Stimulated activated effector memory CD8-positive, alpha-beta T cell treated with anti-CD3 and anti-CD28 coated beads, Interleukin-12 subunit alpha, Interleukin-12 subunit beta, amount 100 ng/mL, for 72 hours (primary cell): ENCODE data around the gene DENND4A.
A peak's percentile ranks its signal among the peaks of the same experiment; 100 is the strongest.

Source experiments
- ATAC-seq: fragments of 150-1000 bp; cut with Tn5 transposase; 2 replicates; pipeline ENCODE4 v1.10.0; 2021
- DNase-seq, 2 donors: peaks; one replicate each; pipeline ENCODE4 v3.0.0; 2021 to 2022; ENCODE audit warnings: low spot score in 2 of 2
- H3K27ac Mint-ChIP-seq: one replicate; pipeline ENCODE4 v1.8.0; 2022; ENCODE audit warnings: mild to moderate bottlenecking, mixed read lengths
- H3K36me3 Mint-ChIP-seq: one replicate; pipeline ENCODE4 v1.8.0; 2022; ENCODE audit warnings: mild to moderate bottlenecking, mixed read lengths
- H3K4me1 Mint-ChIP-seq: one replicate; pipeline ENCODE4 v1.8.0; 2022; ENCODE audit warnings: mixed read lengths
- H3K4me3 Mint-ChIP-seq: one replicate; pipeline ENCODE4 v1.8.0; 2022; ENCODE audit warnings: mild to moderate bottlenecking, mixed read lengths
- H3K9me3 Mint-ChIP-seq: one replicate; pipeline ENCODE4 v1.8.0; 2022; ENCODE audit warnings: mixed read lengths

Gene DENND4A

DNA sequence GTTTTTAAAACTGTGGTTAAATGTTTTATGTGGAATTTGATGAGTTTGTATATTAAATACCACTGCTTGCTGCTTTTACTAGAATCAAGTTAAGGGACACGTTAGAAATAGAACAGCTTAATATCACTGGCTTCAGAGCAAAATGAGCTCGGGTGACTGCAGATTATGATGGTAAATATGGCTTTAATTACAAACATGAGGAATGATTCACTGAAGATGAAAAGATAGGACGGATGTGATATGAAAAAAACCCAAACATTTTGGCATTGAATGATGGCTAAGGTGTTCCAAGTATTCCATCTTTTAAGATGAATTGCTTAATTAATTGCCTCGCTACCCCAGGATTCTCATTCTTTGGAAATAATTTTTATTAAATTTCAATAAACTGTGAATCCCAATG, 136.6 kb downstream of the DENND4A start:
- H3K9me3 Mint-ChIP-seq, result no peaks in the 10 kb centered on the region
- no peak overlapping the region for H3K4me3 Mint-ChIP-seq
- DNase-seq (no peak), ATAC-seq (no peak)
- H3K36me3 Mint-ChIP-seq, result peaks cover 95% of the 10 kb centered on the region
- peaks cover 3% of the 10 kb centered on the region for H3K4me1 Mint-ChIP-seq
- no peak overlapping the region for H3K27ac Mint-ChIP-seq

GRCh38 chr15:65655026-65655425, 137.1 kb downstream of the DENND4A start:
- Mint-ChIP-seq H3K36me3 (peaks cover 92% of the 10 kb centered on the region), H3K4me3 (no peak overlapping the region), H3K27ac (peak overlapping the region; percentile 20), H3K4me1 (peaks cover 8% of the 10 kb centered on the region), H3K9me3 (no peaks in the 10 kb centered on the region)
- no peak for ATAC-seq
- no peak for DNase-seq

- no peak for DNase-seq
- H3K36me3 Mint-ChIP-seq, result peaks cover 82% of the 10 kb centered on the region
- peak overlapping the region; percentile 70 for H3K27ac Mint-ChIP-seq
- peaks cover 8% of the 10 kb centered on the region for H3K4me1 Mint-ChIP-seq
- ATAC-seq, result no peak
- no peaks in the 10 kb centered on the region for H3K9me3 Mint-ChIP-seq
- H3K4me3 Mint-ChIP-seq, result no peak overlapping the region
Measured at GRCh38 chr15:65653801-65654521, 138.1 kb downstream of the DENND4A start.

GRCh38 chr15:65653341-65653740, 138.8 kb downstream of the DENND4A start:
- Mint-ChIP-seq H3K9me3 (no peaks in the 10 kb centered on the region), H3K4me3 (no peak overlapping the region), H3K27ac (peak overlapping the region; percentile 70), H3K4me1 (peaks cover 8% of the 10 kb centered on the region), H3K36me3 (peaks cover 75% of the 10 kb centered on the region)
- no peak for ATAC-seq
- no peak for DNase-seq

DNA sequence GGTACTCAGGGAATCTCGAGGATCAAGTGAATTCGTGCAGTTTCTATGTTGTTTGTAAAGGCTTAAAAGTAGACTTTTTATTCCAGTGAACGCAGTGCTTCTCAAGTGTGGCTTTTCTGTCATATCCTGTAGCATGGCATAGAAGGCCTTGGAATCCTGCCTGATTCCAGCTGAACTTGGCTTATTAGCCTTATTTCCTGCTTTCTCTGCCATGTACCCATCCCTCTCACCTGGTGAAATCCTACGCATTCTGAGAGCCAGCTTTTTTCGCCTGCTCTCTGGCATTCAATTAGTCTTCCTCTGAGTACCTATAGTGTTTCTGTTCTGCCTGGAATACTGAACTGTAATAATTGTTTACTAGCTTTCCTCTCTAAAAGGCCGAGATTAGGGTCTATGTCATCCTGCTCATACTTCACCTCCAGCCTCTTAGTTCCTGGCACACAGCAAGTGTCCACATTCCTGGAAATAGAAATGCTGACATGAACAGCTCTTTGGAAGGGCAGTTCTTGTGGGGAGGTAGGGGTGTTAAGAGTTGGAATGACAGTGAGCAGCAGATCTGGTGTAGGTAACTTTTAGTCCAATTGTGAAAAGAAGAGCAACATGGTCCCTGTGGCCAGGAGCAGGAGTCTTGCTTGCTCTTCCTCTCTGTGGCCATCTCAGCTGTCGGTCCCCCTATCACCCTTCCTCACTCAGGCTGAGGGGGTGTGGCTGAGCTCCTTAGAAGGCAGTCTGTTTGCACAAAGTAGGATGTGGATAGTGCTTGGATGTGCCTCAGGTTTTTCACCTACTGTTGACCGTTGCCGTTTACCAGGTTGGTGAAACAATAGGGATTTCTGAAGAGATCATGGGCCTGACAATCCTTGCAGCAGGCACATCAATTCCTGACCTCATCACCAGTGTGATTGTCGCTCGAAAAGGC, 140.0 kb downstream of the DENND4A start:
- peaks cover 63% of the 10 kb centered on the region for H3K36me3 Mint-ChIP-seq
- ATAC-seq (no peak), DNase-seq (no peak)
- no peaks in the 10 kb centered on the region for H3K9me3 Mint-ChIP-seq
- no peak overlapping the region for H3K4me3 Mint-ChIP-seq
- peak overlapping the region; percentile 72 for H3K27ac Mint-ChIP-seq
- peaks cover 8% of the 10 kb centered on the region for H3K4me1 Mint-ChIP-seq

DNA sequence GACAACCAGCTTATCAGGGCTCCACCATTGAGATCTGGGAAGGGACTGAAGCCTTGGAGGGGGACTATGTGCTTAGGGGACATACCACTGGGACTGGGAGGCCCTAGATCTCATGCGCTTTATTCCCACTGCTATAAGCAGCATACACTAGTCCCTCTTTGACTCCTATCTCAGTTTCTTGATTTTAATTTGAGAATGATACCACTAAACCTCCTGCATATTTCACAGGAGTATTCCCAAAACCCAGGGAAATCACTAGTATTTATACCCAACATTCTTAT, 141.1 kb downstream of the DENND4A start:
- DNase-seq, result no peak
- peaks cover 52% of the 10 kb centered on the region for H3K36me3 Mint-ChIP-seq
- peaks cover 8% of the 10 kb centered on the region for H3K4me1 Mint-ChIP-seq
- ATAC-seq, result no peak
- no peak overlapping the region for H3K27ac Mint-ChIP-seq
- no peaks in the 10 kb centered on the region for H3K9me3 Mint-ChIP-seq
- H3K4me3 Mint-ChIP-seq, result no peak overlapping the region

DNA sequence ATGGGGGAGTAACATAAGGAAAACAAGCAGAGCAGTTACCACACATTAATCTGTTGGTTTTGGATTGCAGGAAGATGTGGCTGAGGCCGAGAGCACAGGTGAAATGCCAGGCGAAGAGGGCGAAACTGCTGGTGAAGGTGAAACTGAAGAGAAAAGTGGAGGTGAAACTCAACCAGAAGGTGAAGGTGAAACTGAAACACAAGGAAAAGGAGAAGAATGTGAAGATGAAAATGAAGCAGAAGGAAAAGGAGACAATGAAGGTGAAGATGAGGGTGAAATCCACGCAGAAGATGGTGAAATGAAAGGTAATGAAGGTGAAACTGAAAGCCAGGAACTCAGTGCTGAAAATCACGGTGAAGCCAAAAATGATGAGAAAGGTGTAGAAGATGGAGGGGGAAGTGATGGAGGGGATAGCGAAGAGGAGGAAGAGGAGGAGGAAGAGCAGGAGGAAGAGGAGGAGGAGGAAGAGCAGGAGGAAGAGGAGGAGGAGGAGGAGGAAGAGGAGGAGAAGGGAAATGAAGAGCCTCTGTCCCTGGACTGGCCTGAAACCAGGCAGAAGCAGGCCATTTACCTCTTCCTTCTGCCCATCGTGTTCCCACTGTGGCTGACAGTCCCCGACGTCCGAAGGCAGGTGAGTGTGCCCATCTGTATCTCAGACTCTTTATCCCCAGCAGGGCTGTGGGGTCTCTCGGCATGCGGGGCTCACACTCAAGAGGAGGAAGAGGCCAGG, 141.6 kb downstream of the DENND4A start:
- peaks cover 47% of the 10 kb centered on the region for H3K36me3 Mint-ChIP-seq

DNA sequence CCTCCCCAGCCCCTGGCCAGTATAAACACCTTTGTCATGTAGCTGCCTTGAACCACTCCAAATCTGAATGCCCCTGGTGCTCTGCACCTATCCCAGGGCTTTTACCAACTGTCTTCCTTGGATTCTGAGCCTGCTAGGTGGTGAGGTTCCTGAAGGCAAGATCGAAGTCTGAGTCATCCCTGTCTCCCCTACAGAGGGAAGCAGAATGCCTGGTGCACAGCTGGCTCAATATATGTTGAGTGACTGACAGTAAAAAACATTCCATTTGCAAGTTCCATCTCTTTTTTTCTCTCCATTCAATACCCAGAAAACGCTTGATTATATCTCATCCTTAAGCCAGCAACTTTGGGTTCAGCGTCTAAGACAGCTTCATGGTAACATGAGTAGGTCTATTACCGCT, 145.6 kb downstream of the DENND4A start:
- Mint-ChIP-seq H3K4me1 (peaks cover 8% of the 10 kb centered on the region), H3K4me3 (no peak overlapping the region), H3K9me3 (no peaks in the 10 kb centered on the region), H3K27ac (peak overlapping the region; percentile 20), H3K36me3 (peaks cover 15% of the 10 kb centered on the region)
- ATAC-seq, result no peak
- peak in 1 of 2 donors; percentile 40 for DNase-seq

More for the DNA sequence above, 141.6 kb downstream of the DENND4A start:
- no peaks in the 10 kb centered on the region for H3K9me3 Mint-ChIP-seq
- no peak overlapping the region for H3K4me3 Mint-ChIP-seq
- H3K27ac Mint-ChIP-seq, result peak overlapping the region; percentile 5
- DNase-seq (no peak), ATAC-seq (no peak)
- H3K4me1 Mint-ChIP-seq, result peaks cover 8% of the 10 kb centered on the region

DNA sequence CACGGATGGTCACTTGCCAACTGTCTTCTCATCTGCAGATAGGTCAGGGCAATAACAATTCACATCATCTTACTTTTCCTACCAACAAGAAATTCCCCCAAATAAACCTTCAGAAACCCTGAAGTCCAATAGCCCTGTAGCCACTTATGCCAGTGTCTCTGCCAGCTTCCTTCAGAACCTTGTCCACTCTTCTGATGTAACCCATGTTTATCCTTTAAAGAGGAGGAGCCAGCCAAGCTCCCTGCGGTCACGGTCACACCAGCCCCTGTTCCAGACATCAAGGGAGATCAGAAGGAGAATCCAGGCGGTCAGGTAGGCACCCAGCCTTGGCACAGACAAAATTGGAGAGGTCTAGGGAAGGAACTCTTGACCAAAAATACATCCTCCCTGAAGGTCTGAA, 146.7 kb downstream of the DENND4A start:
- H3K27ac Mint-ChIP-seq, result no peak overlapping the region
- peaks cover 4% of the 10 kb centered on the region for H3K4me1 Mint-ChIP-seq
- ATAC-seq (no peak), DNase-seq (peak in 1 of 2 donors; percentile 37)
- H3K36me3 Mint-ChIP-seq, result peaks cover 5% of the 10 kb centered on the region
- H3K9me3 Mint-ChIP-seq, result no peaks in the 10 kb centered on the region
- no peak overlapping the region for H3K4me3 Mint-ChIP-seq

GRCh38 chr15:65644282-65644681, 147.8 kb downstream of the DENND4A start:
- DNase-seq, result no peak
- peak overlapping the region; percentile 20 for H3K27ac Mint-ChIP-seq

GRCh38 chr15:65642594-65642993, 149.5 kb downstream of the DENND4A start:
- H3K36me3 Mint-ChIP-seq, result peaks cover 4% of the 10 kb centered on the region
- H3K27ac Mint-ChIP-seq, result peak overlapping the region; percentile 26
- no peaks in the 10 kb centered on the region for H3K9me3 Mint-ChIP-seq
- no peak overlapping the region for H3K4me3 Mint-ChIP-seq
- DNase-seq (no peak), ATAC-seq (no peak)
- peaks cover 8% of the 10 kb centered on the region for H3K4me1 Mint-ChIP-seq

More at GRCh38 chr15:65644282-65644681, 147.8 kb downstream of the DENND4A start:
- H3K9me3 Mint-ChIP-seq, result no peaks in the 10 kb centered on the region
- H3K4me3 Mint-ChIP-seq, result no peak overlapping the region
- no peak for ATAC-seq
- peaks cover 4% of the 10 kb centered on the region for H3K36me3 Mint-ChIP-seq
- H3K4me1 Mint-ChIP-seq, result no peaks in the 10 kb centered on the region

DNA sequence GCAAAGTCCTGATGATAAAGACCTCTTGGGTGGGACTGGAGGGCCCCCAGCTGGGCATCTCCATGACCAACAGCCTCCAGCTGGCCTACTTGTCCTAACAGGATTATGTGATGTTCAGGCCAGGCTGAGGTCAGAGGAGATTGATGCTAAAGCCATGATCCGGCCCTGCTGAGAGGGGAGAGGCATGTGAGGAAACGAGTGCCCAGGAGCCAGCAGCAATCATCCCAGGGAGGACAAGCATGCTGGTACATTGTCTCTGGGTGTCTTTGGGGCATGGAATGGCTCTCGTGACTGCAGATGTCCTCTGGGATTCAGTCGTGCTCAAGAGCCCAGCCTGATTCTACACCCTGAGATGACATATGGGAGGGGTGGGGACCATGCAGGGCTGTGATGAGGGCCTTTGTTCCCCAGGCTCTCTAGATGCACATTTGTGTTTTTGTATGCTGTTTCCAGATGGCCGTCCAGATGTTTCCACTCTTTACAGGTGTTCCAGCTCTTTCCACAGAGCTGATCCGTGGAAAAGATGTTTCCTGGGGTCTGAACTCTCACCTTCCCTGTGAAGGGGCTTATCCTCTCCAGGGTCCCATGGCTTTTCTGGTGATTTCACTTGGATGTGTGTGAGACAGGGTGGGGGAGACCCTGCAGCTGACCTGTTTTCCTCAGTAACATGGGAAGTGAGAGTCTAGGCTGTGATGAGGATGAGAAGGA, 150.2 kb downstream of the DENND4A start:
- peaks cover 4% of the 10 kb centered on the region for H3K36me3 Mint-ChIP-seq
- H3K9me3 Mint-ChIP-seq, result no peaks in the 10 kb centered on the region
- ATAC-seq (no peak), DNase-seq (no peak)
- H3K27ac Mint-ChIP-seq, result peak overlapping the region; percentile 72
- no peak overlapping the region for H3K4me3 Mint-ChIP-seq
- H3K4me1 Mint-ChIP-seq, result peaks cover 8% of the 10 kb centered on the region

- Mint-ChIP-seq H3K4me3 (no peak overlapping the region), H3K27ac (peak overlapping the region; percentile 46), H3K4me1 (peaks cover 8% of the 10 kb centered on the region), H3K9me3 (no peaks in the 10 kb centered on the region), H3K36me3 (peaks cover under 1% of the 10 kb centered on the region)
- DNase-seq (no peak), ATAC-seq (no peak)
Measured at GRCh38 chr15:65639509-65639908, 152.6 kb downstream of the DENND4A start.

GRCh38 chr15:65638681-65639089, 153.4 kb downstream of the DENND4A start:
- DNase-seq (peak in 1 of 2 donors; percentile 14), ATAC-seq (peak; percentile 80)
- peak overlapping the region; percentile 14 for H3K4me3 Mint-ChIP-seq
- H3K36me3 Mint-ChIP-seq, result no peaks in the 10 kb centered on the region
- peaks cover 16% of the 10 kb centered on the region for H3K4me1 Mint-ChIP-seq
- no peak overlapping the region for H3K27ac Mint-ChIP-seq
- H3K9me3 Mint-ChIP-seq, result no peaks in the 10 kb centered on the region

- DNase-seq, result no peak
- H3K4me1 Mint-ChIP-seq, result peaks cover 18% of the 10 kb centered on the region
- no peak for ATAC-seq
- H3K36me3 Mint-ChIP-seq, result no peaks in the 10 kb centered on the region
- peak overlapping the region; percentile 14 for H3K4me3 Mint-ChIP-seq
- no peaks in the 10 kb centered on the region for H3K9me3 Mint-ChIP-seq
- H3K27ac Mint-ChIP-seq, result no peak overlapping the region
Measured at GRCh38 chr15:65638109-65638508, 154.0 kb downstream of the DENND4A start.
